ENCODE data around the gene ZNF827.

Gene ZNF827

GRCh38 chr4:145938618-145939440, at the start of gene ZNF827:
Gene ZNF827, minus strand, starts transcription at chr4:145938823. Its CDS starts 416 bp downstream, at chr4:145938407.
- TF ChIP-seq CTCF (IDR thresholded peaks at IDR 0.05): no peak
- no peaks in the 10 kb centered on the region for H3K9me3 ChIP-seq
- no peak within 1 kb of the TSS for H3K27ac ChIP-seq
- H3K27me3 ChIP-seq: peaks cover 84% of the 10 kb centered on the region
- H3K4me1 ChIP-seq (ENCODE audit: control insufficient read depth in 1 of 2, insufficient read depth in 1 of 2, low read depth in 1 of 2, low read length in 1 of 2): peaks cover 22 to 35% of the 10 kb centered on the region in 2 experiments
- H3K36me3 ChIP-seq: no peaks in the 10 kb centered on the region
- peak within 1 kb of the TSS; percentile 46 to 58 for H3K4me3 ChIP-seq (ENCODE audit: low read depth in 1 of 2, low read length in 1 of 2)

GRCh38 chr4:145984563-145984962, 45.9 kb upstream of the ZNF827 start:
- Histone ChIP-seq H3K4me1 (ENCODE audit: control insufficient read depth in 1 of 2, insufficient read depth in 1 of 2, low read depth in 1 of 2, low read length in 1 of 2) (no peaks in the 10 kb centered on the region), H3K27me3 (no peaks in the 10 kb centered on the region), H3K9me3 (no peaks in the 10 kb centered on the region), H3K36me3 (no peaks in the 10 kb centered on the region), H3K4me3 (ENCODE audit: low read depth in 1 of 2, low read length in 1 of 2) (no peak overlapping the region), H3K27ac (no peak overlapping the region)
- no peak for TF ChIP-seq CTCF (IDR thresholded peaks at IDR 0.05)

- no peak for TF ChIP-seq CTCF (IDR thresholded peaks at IDR 0.05)
- H3K27me3 ChIP-seq: no peaks in the 10 kb centered on the region
- H3K27ac ChIP-seq: no peak overlapping the region
- no peaks in the 10 kb centered on the region for H3K4me1 ChIP-seq (ENCODE audit: control insufficient read depth in 1 of 2, insufficient read depth in 1 of 2, low read depth in 1 of 2, low read length in 1 of 2)
- no peak overlapping the region for H3K4me3 ChIP-seq (ENCODE audit: low read depth in 1 of 2, low read length in 1 of 2)
- no peaks in the 10 kb centered on the region for H3K9me3 ChIP-seq
- H3K36me3 ChIP-seq: no peaks in the 10 kb centered on the region
Observed at GRCh38 chr4:145982791-145983190, 44.2 kb upstream of the ZNF827 start.

- no peaks in the 10 kb centered on the region for H3K4me1 ChIP-seq (ENCODE audit: control insufficient read depth in 1 of 2, insufficient read depth in 1 of 2, low read depth in 1 of 2, low read length in 1 of 2)
- H3K36me3 ChIP-seq: no peaks in the 10 kb centered on the region
- no peaks in the 10 kb centered on the region for H3K27me3 ChIP-seq
- no peak overlapping the region for H3K27ac ChIP-seq
- no peak overlapping the region for H3K4me3 ChIP-seq (ENCODE audit: low read depth in 1 of 2, low read length in 1 of 2)
- no peak for TF ChIP-seq CTCF (IDR thresholded peaks at IDR 0.05)
- no peaks in the 10 kb centered on the region for H3K9me3 ChIP-seq
Observed at GRCh38 chr4:145979160-145979559, 40.5 kb upstream of the ZNF827 start.

- no peak overlapping the region for H3K4me3 ChIP-seq (ENCODE audit: low read depth in 1 of 2, low read length in 1 of 2)
- no peaks in the 10 kb centered on the region for H3K4me1 ChIP-seq (ENCODE audit: control insufficient read depth in 1 of 2, insufficient read depth in 1 of 2, low read depth in 1 of 2, low read length in 1 of 2)
- no peaks in the 10 kb centered on the region for H3K9me3 ChIP-seq
- H3K36me3 ChIP-seq: no peaks in the 10 kb centered on the region
- H3K27me3 ChIP-seq: no peaks in the 10 kb centered on the region
- TF ChIP-seq CTCF (IDR thresholded peaks at IDR 0.05): no peak
- H3K27ac ChIP-seq: no peak overlapping the region
Observed at GRCh38 chr4:145976680-145977079, 38.1 kb upstream of the ZNF827 start.
